TTC549 (cell line): ENCODE data around the gene TBC1D17.

Experiments used
- FAIRE-seq: peaks from 2 replicates; lab custom pipeline; 2012; peaks lifted over from hg19 to GRCh38; lab: Jason Lieb, UNC

TBC1D17 gene

GRCh38 chr19:49848938-49849337 is 28.6 kb upstream of the TBC1D17 start:
- FAIRE-seq: no peak

- no peak for FAIRE-seq
Observed at GRCh38 chr19:49849433-49850220, 27.9 kb upstream of the TBC1D17 start.

DNA sequence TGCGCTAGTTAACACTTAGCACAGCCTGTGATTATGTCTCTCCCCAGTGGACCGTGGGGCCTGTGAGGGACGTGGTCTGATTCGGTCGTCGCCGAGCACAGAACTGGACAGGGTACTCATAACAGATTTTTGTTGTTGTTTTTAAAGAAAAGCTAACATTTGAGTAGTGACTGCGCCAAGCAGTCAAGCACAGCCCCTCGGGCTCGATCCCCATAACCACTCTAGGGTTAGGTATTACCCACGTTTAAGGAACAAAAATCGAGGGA is 27.3 kb upstream of the TBC1D17 start:
- no peak for FAIRE-seq

DNA sequence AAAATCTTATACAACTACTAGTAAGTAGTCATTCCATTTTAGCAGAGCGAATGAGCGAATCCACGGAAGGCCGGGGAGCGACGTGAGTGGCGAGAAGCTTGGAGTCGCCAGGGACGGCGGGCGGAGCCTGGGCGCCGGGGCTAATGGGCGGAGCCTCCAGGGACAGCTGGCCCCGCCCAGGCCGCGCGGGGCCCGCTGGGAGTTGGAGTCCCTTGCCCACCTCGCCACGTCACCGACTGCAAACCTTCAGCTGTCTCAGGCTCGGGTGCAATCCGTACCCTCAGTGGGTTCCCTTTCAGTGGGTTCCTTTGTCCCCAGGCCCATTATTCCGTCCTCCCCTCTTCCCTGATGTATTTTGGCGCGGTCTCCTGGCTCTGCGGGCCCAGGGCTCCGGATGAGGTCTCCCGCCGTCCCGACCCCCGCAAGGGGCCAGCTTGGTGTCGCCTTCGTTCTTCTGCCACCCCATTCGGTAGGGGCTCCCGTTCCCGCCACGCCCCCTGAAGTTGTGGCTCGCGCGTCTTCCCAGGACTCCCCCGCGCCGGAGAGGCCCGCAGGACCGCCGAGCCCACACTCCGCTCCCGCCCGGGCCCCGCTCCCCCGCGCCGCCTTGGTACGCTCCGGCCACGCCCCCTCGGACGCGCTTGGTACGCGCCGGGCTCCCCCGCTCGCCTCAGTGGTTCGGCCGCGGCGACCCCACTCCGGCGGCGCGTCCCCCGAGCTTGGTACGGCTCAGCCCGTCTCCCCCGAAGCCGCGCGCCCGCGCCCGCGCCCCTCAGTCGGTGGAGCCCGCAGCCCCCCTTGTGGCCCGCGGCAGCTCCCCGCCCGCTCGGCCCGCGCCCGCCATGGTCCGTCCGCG is 26.8 kb upstream of the TBC1D17 start, which contains the start of gene PTOV1:
Gene PTOV1 (plus strand): TSS at position 673 of the 856 bp plus-strand sequence.
- FAIRE-seq: no peak

GRCh38 chr19:49851456-49852259 is 25.8 kb upstream of the TBC1D17 start:
- FAIRE-seq: no peak

- FAIRE-seq: no peak
Observed at GRCh38 chr19:49852631-49853126, 24.8 kb upstream of the TBC1D17 start.

GRCh38 chr19:49853852-49854377 is 23.6 kb upstream of the TBC1D17 start:
- FAIRE-seq: no peak

- no peak for FAIRE-seq
Observed at GRCh38 chr19:49854378-49855263, 22.9 kb upstream of the TBC1D17 start.

GRCh38 chr19:49855277-49855675 is 22.2 kb upstream of the TBC1D17 start:
- no peak for FAIRE-seq

DNA sequence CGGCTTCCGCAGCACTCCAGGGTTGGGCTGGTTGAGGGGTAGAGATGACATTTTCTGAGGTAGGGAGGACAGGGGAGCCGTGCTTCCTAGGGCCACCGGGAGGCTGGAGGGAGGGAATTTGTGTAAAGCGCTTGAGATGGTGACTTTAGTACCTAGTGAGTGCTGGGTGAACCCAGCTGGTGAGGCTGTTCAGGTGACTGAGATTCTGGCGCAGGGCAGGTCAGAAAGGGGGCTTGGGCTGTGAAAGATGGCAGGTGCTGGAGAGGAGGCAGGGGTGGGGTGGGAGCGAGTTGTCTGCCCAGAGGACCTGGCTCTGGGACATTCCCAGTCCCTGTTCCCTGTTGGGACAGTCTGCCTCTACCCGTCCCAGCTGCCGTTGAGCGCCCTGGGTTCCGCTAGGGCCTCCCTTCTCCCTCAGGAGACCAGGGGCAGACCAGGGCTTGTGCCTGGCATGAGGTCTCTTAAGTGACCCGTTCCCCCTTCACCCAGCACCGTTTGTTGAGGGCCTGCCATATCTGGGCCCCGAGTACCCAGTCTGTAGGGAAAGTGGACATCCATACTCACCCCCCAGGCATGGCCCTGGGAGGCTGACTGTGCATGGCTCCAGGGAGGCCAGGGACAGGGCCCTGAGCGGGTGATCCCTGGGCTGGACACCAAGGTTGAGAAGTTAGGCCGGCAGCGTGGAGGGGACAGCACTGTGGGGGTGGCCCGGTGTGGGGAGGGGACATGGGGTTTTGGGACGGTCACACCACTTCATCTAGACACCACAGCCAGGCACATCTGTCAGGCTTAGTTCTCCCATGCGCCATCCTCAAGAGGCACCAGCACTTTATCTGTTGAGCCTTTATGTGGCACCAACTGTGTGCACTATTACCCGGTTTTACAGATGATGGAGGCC is 21.6 kb upstream of the TBC1D17 start:
- FAIRE-seq: no peak

DNA sequence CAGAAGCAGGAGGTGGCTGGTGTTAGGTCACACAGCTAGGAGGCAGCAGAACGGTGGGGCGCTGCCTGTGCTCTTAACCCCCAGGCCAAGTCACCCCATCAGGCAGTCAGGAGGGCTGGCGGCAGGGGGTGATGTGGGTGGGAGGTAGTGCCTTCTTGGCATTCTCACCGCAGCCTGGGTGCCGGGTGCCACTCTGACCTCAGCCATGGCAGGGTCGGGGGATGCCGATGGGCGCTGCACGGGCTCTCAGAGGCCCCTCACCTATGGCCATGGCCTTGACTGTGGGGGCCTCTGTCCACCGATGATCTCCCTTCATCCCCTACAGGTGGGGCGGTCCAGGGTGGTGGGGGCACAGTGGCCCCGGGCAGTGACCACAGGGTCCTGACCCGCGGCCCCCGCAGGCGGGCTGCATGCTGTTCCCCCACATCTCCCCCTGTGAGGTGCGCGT is 20.9 kb upstream of the TBC1D17 start:
- no peak for FAIRE-seq

GRCh38 chr19:49857061-49857837 is 20.3 kb upstream of the TBC1D17 start:
- no peak for FAIRE-seq

DNA sequence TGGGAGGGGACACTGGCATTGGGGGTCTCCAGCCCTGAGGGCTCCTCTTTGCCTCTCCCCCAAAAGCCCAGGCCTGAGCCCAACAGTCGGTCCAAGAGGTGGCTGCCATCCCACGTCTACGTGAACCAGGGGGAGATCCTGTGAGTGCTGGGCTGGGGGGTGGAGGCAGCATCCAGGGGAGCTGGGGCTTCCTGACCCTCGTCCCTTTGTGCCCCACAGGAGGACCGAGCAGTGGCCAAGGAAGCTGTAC is 19.7 kb upstream of the TBC1D17 start:
- FAIRE-seq: no peak

DNA sequence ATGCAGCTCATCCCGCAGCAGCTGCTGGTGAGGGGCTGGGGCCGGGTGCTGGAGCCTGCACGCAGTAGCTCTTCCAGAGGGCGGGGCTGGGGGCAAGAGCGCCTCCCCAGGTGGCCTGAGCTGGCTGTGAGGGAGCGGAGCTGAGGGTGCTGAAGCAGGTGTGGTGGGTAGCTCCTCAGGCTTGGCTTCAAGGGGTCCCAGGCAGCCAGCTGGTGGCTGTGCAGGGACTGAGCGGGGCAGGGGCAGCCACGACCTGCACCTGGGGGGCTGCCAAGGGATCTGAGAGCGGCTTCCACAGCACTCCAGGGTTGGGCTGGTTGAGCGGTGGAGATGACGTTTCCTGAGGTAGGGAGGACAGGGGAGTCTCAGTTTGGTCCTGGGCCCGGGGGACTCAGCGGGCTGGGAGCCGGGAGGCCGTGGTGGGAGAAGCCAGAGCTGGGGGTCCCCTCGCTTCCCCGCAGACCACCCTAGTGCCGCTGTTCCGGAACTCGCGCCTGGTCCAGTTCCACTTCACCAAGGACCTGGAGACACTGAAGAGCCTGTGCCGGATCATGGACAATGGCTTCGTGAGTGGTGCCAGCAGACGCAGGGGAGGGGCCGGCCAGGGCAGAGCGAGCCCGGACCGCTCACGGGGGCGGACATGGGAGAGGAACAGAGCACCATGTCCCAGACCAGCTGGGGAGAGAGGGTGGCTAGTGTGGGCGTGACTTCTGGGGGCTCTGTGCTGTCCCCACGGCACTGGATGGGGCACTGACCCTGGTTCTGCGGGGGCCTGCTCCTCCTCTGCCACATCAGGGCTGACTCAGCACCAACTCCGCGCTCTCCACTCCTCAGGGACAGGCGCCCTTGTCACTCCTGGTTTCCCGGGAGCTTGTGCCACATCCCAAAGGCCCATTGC is 19.2 kb upstream of the TBC1D17 start:
- no peak for FAIRE-seq

DNA sequence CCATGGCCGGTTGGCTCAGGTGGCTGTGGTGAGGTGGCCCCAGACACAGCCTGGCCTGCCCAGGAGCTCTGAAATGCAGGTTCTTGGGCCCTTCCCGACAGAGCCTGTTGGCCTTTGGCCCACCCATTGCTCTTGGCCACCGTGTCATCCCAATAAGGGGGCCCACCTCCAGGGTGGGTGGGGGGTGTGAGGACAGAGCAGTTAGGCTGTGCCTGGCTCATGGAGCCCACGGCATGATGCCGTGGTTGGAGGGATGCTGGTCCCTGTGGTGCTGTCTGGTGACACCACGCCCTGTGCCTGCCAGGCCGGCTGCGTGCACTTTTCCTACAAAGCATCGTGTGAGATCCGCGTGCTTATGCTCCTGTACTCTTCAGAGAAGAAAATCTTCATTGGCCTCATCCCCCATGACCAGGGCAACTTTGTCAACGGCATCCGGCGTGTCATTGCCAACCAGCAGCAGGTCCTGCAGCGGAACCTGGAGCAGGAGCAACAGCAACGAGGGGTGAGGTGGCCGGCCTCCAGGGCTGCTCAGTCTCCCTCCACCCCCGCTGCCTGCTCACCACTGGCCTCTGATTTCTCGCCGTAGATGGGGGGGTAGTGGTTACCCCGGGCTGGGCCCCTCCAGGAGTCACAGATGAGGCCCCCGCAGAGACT is 17.7 kb upstream of the TBC1D17 start:
- FAIRE-seq: no peak

GRCh38 chr19:49860336-49861102 is 17.0 kb upstream of the TBC1D17 start:
- no peak for FAIRE-seq

- no peak for FAIRE-seq
Observed at GRCh38 chr19:49861107-49861506, 16.4 kb upstream of the TBC1D17 start.
